Measurements from ENCODE around the gene FAM153A.
"Not testable (repeated sequence)": the region's sequence is repeated elsewhere in the genome, so short reads cannot be mapped to it uniquely, and the experiment has no call there.

FAM153A gene

DNA sequence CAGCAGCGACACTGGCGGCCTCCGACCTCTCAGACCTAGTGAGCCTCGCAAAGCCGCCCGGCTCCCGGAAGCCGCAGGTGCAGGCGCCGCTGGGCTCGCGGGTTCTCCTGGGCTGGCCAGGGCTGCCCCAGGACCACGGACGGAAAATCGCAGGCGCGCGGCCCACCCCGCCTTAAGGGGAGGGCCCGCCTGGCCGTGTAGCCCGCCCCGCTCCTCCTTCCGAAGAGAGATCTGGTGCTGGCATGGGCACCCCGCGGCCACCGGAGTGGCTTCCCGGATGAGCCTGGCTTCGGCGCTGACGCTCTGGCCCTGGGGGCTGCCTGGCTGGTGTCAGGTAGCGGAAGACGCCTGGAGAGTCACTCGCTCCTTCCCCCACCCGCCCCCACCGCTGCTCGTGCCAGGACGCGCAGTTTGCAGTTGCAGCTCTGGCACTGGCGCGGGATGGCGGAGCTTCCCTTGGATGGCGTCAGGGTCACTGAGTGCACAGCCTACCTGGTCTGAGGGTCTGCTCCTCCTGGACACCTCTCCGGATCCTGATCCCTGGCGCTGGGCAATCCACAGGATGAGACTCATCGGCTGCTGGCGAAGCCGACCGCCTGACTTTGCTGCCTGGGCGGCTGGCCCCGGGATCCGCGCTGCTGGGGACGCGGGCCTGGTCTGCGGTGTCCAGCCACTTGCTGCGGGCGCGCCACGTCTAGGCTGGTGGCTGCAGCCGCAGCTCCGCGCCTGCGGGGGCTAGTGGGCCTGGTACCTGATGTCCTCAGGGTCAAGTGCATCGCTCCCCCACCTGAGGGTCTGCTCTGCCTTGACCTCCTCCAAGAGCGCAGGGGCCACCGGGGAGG is at the start of gene FAM153A:
Gene FAM153A, minus strand, starts transcription at position 108 of the 842 bp plus-strand sequence.
- not testable (repeated sequence) for H3K9me3 ChIP-seq (ENCODE audit: insufficient read depth, low read depth, low read length); H3K27ac ChIP-seq (ENCODE audit: low read length); H3K36me3 ChIP-seq (ENCODE audit: insufficient read depth, low read depth, low read length); H3K4me3 ChIP-seq (ENCODE audit: low read length); H3K9ac ChIP-seq (ENCODE audit: low read depth, low read length); H3K27me3 ChIP-seq (ENCODE audit: insufficient read depth, low read length); H3K4me1 ChIP-seq (ENCODE audit: insufficient read depth, low read length)

DNA sequence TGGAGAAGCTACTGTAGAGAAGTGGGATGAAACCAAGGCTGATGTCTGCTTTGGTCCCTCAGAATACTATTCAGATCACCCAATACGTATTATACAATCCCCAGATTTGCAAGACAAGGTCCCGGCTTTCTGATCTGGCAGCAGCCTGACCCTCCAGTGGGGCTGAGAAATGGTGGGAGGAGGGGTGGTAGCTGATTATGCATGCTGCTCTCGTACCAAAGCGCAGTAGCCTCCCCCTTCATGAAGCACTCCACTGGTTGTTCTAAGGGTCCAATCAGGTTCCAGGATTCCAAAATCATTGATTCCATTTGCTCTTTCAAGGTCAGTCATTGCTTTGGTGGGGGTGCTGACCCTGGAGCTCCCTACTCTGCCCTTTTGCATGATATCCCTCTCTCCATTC is 49.6 kb upstream of the FAM153A start:
- H3K4me3 ChIP-seq (ENCODE audit: low read length); H3K36me3 ChIP-seq (ENCODE audit: insufficient read depth, low read depth, low read length); H3K9me3 ChIP-seq (ENCODE audit: insufficient read depth, low read depth, low read length); H3K27me3 ChIP-seq (ENCODE audit: insufficient read depth, low read length); H3K27ac ChIP-seq (ENCODE audit: low read length); H3K4me1 ChIP-seq (ENCODE audit: insufficient read depth, low read length); H3K9ac ChIP-seq (ENCODE audit: low read depth, low read length): not testable (repeated sequence)

DNA sequence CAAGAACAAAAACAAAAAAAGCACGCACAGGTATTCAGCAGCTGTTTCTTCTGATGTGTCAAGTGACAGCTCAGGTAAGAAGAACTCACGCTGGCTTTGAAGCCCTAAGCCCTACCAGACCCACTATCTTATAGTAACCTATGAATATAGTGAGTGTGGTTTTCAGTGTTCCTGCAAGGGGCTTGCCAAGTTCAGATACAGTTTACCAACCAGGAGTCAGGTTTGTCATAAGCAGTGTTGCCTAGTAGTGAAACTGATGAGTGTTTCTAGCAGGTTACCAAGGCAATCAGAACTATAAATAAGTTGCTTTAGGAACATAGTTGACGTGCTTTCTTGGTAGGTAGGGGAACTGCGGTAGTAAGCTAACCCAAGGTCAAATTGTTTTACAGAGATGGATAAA is 43.4 kb upstream of the FAM153A start:
- H3K9me3 ChIP-seq (ENCODE audit: insufficient read depth, low read depth, low read length); H3K4me3 ChIP-seq (ENCODE audit: low read length); H3K27ac ChIP-seq (ENCODE audit: low read length); H3K27me3 ChIP-seq (ENCODE audit: insufficient read depth, low read length); H3K4me1 ChIP-seq (ENCODE audit: insufficient read depth, low read length); H3K36me3 ChIP-seq (ENCODE audit: insufficient read depth, low read depth, low read length); H3K9ac ChIP-seq (ENCODE audit: low read depth, low read length): not testable (repeated sequence)

DNA sequence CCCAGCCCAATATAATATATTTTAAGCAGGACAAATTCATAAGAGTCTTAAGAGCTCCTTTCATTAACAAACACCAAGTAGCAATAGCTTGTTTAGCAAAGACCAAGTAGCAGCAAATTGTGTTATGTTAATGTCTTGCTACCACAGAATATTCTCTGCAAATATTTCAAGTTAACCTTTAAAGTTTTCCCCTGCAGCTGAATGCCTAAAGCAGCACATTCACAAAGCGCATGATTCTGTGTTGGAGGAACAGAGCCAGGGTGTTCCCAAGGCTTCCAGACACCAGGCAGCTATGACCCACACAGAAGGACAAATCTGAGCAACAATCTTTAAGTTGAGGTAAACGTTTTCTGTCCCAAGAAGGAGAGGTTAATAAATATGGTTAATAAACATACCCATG is 42.1 kb upstream of the FAM153A start:
- H3K9ac ChIP-seq (ENCODE audit: low read depth, low read length); H3K4me3 ChIP-seq (ENCODE audit: low read length); H3K9me3 ChIP-seq (ENCODE audit: insufficient read depth, low read depth, low read length); H3K4me1 ChIP-seq (ENCODE audit: insufficient read depth, low read length); H3K36me3 ChIP-seq (ENCODE audit: insufficient read depth, low read depth, low read length); H3K27ac ChIP-seq (ENCODE audit: low read length); H3K27me3 ChIP-seq (ENCODE audit: insufficient read depth, low read length): not testable (repeated sequence)

DNA sequence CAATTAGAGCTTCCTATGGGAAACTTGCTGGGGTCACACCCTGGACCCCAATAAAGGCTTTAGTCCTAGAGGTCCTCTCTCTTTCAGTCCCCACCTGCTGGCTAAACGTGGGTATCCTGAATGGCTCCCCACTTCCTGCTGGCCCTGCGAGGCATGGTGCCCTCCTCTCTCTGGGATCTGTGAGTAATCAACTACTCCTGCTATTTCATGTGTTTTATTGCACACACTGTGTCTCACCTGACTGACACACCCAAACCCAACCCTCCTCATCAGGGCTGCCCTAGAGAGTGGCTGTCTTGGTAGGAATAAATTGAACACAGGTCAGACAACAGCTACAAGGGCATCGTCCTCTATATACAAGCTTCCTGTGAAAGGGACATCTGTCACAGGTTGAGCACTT is 39.8 kb upstream of the FAM153A start:
- H3K9ac ChIP-seq (ENCODE audit: low read depth, low read length); H3K4me3 ChIP-seq (ENCODE audit: low read length); H3K4me1 ChIP-seq (ENCODE audit: insufficient read depth, low read length); H3K9me3 ChIP-seq (ENCODE audit: insufficient read depth, low read depth, low read length); H3K27me3 ChIP-seq (ENCODE audit: insufficient read depth, low read length); H3K36me3 ChIP-seq (ENCODE audit: insufficient read depth, low read depth, low read length); H3K27ac ChIP-seq (ENCODE audit: low read length): not testable (repeated sequence)

DNA sequence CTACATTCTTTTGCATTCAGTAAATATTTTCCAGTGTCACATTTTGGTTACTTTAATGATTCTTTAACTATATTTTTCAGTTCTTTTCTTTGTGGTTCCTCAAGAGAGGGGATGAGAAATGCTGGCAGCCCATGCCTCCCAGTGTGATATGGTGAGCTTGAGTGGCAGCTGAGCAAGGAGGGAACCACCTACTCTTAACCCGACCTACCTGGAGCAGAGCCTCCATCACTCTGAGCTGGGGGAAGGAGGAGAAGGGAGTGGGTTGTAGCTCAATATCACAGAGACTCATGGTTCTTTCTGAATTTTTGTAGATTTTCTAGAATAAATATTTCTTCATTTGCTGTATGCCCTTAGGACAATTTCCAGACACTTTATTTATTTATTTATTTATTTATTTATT is 37.0 kb upstream of the FAM153A start:
- not testable (repeated sequence) for H3K36me3 ChIP-seq (ENCODE audit: insufficient read depth, low read depth, low read length); H3K9ac ChIP-seq (ENCODE audit: low read depth, low read length); H3K4me1 ChIP-seq (ENCODE audit: insufficient read depth, low read length); H3K4me3 ChIP-seq (ENCODE audit: low read length); H3K27ac ChIP-seq (ENCODE audit: low read length); H3K27me3 ChIP-seq (ENCODE audit: insufficient read depth, low read length); H3K9me3 ChIP-seq (ENCODE audit: insufficient read depth, low read depth, low read length)

DNA sequence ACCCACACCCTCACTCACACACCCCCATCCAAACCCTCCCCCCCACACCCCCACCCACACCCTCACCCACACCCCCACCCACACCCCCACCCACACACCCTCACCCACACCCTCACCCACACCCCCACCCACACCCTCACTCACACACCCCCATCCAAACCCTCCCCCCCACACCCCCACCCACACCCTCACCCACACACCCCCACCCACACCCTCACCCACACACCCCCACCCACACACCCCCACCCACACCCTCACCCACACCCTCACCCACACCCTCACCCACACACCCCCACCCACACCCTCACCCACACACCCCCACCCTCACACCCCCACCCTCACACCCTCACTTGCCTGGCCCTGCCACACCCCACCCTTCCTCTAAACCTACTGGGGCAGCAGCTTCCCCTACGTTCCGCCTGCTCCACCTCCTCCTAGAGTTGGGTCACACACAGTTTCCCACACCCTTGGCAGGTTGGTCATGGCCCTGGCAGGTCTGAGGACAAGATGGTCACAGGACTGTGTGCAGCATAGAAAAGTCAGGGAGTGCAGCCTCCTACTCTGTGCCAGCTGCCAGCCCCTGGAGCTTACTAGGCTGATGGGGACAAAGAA is 30.2 kb upstream of the FAM153A start:
- not testable (repeated sequence) for H3K36me3 ChIP-seq (ENCODE audit: insufficient read depth, low read depth, low read length); H3K27me3 ChIP-seq (ENCODE audit: insufficient read depth, low read length); H3K4me3 ChIP-seq (ENCODE audit: low read length); H3K9me3 ChIP-seq (ENCODE audit: insufficient read depth, low read depth, low read length); H3K9ac ChIP-seq (ENCODE audit: low read depth, low read length); H3K27ac ChIP-seq (ENCODE audit: low read length); H3K4me1 ChIP-seq (ENCODE audit: insufficient read depth, low read length)

DNA sequence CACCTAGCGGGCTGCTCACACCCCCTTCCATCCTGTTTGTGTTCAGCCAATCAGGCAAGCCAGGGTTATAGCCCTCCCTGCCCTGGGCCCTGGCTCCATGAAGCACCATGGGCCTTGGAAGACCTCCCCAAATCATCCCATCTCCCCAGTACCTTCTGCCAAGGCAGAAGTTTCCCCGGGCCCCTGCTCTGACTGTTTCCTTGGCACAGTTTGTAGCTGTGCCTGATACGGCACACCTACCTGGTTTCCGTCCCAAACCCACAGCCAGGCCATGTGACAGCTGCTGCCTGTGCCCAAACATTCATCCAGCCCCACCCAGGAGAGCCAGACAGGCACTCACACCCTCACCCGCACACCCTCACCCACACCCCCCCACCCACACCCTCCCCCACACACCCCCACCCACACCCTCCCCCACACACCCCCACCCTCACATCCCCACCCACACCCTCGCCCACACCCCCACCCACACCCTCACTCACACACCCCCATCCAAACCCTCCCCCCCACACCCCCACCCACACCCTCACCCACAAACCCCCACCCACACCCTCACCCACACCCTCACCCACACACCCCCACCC is 29.6 kb upstream of the FAM153A start:
- not testable (repeated sequence) for H3K36me3 ChIP-seq (ENCODE audit: insufficient read depth, low read depth, low read length); H3K4me1 ChIP-seq (ENCODE audit: insufficient read depth, low read length); H3K27me3 ChIP-seq (ENCODE audit: insufficient read depth, low read length); H3K27ac ChIP-seq (ENCODE audit: low read length); H3K9ac ChIP-seq (ENCODE audit: low read depth, low read length); H3K9me3 ChIP-seq (ENCODE audit: insufficient read depth, low read depth, low read length); H3K4me3 ChIP-seq (ENCODE audit: low read length)

DNA sequence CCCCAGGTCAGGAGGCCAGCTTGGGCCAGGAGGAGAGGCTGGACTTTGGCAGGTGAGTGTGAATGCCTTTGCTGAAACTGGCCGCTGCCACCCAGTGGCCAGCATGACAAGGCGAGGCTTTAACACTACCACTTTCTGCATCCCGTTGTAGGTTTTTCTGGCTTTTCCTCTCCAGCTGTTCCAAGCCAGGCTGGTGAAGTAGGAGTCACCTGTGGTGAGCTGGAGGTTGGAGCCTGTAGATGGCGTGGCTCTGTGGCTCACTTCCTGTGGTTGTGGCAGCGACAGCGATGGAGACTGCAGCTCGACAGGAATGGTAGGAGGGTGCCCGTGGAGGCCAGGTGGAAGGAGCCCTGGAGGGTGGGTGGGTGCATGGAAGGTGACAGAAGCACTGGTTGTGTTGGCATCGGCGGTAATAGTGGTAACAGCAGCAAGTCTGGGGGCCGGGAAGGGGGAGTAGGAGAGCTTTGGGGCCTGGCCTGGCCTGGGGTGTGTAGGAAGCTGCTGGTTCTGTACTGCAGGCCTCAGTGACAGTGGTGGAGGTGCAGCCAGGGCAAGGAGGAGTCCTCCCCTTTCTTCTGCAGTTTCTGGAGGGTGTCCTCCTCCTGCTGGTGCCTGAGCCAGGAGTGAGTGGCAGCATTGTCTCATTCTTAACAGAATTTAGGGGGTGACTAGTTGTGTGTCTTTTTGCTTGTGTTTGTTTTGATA is 26.7 kb upstream of the FAM153A start:
- H3K9me3 ChIP-seq (ENCODE audit: insufficient read depth, low read depth, low read length); H3K27ac ChIP-seq (ENCODE audit: low read length); H3K4me1 ChIP-seq (ENCODE audit: insufficient read depth, low read length); H3K27me3 ChIP-seq (ENCODE audit: insufficient read depth, low read length); H3K36me3 ChIP-seq (ENCODE audit: insufficient read depth, low read depth, low read length); H3K9ac ChIP-seq (ENCODE audit: low read depth, low read length); H3K4me3 ChIP-seq (ENCODE audit: low read length): not testable (repeated sequence)

DNA sequence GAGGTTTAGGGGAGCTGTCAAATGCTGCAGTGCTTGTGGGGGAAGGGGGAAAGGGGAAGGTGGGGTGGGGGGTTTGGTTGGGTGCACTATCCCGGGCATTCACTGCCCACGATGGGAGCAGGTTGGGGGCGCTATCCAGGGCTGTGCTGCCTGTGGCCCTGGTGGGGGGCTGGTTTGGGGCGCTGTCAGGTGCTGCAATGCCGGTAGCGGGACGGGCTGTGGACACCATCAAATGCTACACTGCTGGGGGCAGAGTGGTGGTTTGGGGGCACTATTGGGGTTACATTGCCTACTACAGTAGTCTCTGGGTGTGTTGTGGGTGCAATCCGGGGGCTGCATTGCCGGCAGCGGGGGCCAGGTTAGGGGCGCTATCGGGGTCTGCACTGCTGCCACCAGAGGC is 25.7 kb upstream of the FAM153A start:
- H3K36me3 ChIP-seq (ENCODE audit: insufficient read depth, low read depth, low read length); H3K9me3 ChIP-seq (ENCODE audit: insufficient read depth, low read depth, low read length); H3K9ac ChIP-seq (ENCODE audit: low read depth, low read length); H3K4me1 ChIP-seq (ENCODE audit: insufficient read depth, low read length); H3K27me3 ChIP-seq (ENCODE audit: insufficient read depth, low read length); H3K27ac ChIP-seq (ENCODE audit: low read length); H3K4me3 ChIP-seq (ENCODE audit: low read length): not testable (repeated sequence)

DNA sequence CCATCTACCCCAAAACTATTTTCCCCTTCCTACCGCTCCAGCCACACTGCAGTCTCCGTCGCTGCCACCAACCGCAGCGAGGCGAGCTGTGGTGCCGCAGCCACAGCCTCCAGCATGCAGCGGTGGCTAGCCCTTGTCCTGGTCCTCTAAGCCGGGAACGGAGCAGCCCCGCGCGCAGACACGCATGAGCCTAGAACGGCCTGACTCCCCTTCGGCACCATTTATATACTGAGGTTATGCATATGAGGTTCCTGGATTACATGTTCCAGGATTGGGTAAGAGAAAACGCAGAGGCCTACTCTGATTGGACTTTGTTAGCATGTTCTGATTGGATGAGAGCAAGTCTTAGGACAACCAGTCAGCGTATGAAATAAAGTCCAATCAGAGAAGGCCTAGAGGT is 24.6 kb upstream of the FAM153A start:
- not testable (repeated sequence) for H3K27ac ChIP-seq (ENCODE audit: low read length); H3K4me3 ChIP-seq (ENCODE audit: low read length); H3K9me3 ChIP-seq (ENCODE audit: insufficient read depth, low read depth, low read length); H3K27me3 ChIP-seq (ENCODE audit: insufficient read depth, low read length); H3K36me3 ChIP-seq (ENCODE audit: insufficient read depth, low read depth, low read length); H3K9ac ChIP-seq (ENCODE audit: low read depth, low read length); H3K4me1 ChIP-seq (ENCODE audit: insufficient read depth, low read length)

DNA sequence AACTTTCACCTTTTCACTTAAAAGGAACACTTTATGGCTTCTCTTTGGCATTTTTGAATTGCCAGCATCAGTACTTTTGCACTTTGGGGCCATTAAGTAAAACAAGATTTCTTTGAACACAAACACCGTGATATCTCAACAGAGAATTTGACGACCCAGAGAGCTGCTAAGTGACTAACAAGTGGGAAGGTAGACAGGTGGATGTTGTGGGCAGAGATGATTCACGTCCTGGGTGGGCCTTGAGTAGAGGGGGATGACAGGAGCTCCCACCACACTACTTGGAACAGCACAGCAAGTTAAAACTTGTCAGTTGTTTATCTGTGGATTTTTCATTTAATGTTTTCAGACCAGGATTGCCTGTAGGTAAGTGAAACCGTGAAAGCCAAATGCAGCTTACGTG is 18.7 kb upstream of the FAM153A start:
- not testable (repeated sequence) for H3K27ac ChIP-seq (ENCODE audit: low read length); H3K4me1 ChIP-seq (ENCODE audit: insufficient read depth, low read length); H3K4me3 ChIP-seq (ENCODE audit: low read length); H3K36me3 ChIP-seq (ENCODE audit: insufficient read depth, low read depth, low read length); H3K27me3 ChIP-seq (ENCODE audit: insufficient read depth, low read length); H3K9ac ChIP-seq (ENCODE audit: low read depth, low read length); H3K9me3 ChIP-seq (ENCODE audit: insufficient read depth, low read depth, low read length)
